T-cell (primary cell): ENCODE data around the gene LRRC4C. TPM values are rescaled to one million over a fixed set of nuclear protein-coding genes. Genes with fewer than 3 reads are reported as not detected.

Experiments used
- ATAC-seq, 4 experiments: fragments of 200-7000 bp in 3 of 4; fragments of 150-1000 bp in 1 of 4; cut with Tn5 transposase; replicated peaks in 1 of 4; 1 replicate in 3 of 4; 2 replicates in 1 of 4; pipeline ENCODE4 v1.10.0; 2021; ENCODE audit warnings: moderate library complexity in 3 of 4, mild to moderate bottlenecking in 2 of 4, moderate number of reproducible peaks in 1 of 4
- CTCF ChIA-PET, 2 donors: fragments of 300-600 bp; sonication (Branson Sonifier 250); formaldehyde crosslinking; loops; one replicate each; lab custom pipeline; 2022; ENCODE audit warnings: antibody characterized with exemption in 2 of 2; lab: Charles Lee
- POLR2A ChIA-PET, 2 donors: fragments of 300-600 bp; sonication (Branson Sonifier 250); formaldehyde crosslinking; loops; one replicate each; lab custom pipeline; 2022; ENCODE audit warnings: antibody characterized with exemption in 2 of 2; lab: Charles Lee
- DNase-seq, 35 experiments: peaks; one replicate each; pipeline versions ENCODE4 v3.0.0 to v3.0.0-alpha.2; 2013 to 2023
- H3K27ac ChIP-seq: one replicate; pipeline ENCODE4 v1.5.1; 2013; ENCODE audit warnings: low read length
- H3K27me3 ChIP-seq, 2 experiments: replicated peaks in 1 of 2; 1 replicate in 1 of 2; 2 replicates in 1 of 2; pipeline versions ENCODE4 v1.6.1 to v1.7.0; 2013; ENCODE audit warnings: low read length in 1 of 2, mixed read lengths in 1 of 2; ENCODE audit not compliant: control insufficient read depth in 2 of 2, insufficient read depth in 2 of 2; ENCODE audit errors: extremely low read depth in 1 of 2
- H3K36me3 ChIP-seq, 2 donors: 1 replicate in 1 of 2; 2 replicates in 1 of 2; pipeline versions ENCODE4 v1.6.1 to v1.7.0; 2013; ENCODE audit warnings: low read length in 1 of 2; ENCODE audit not compliant: control insufficient read depth in 2 of 2, insufficient read depth in 1 of 2; ENCODE audit errors: extremely low read depth in 1 of 2
- H3K4me1 ChIP-seq, 2 experiments: 1 replicate in 1 of 2; 2 replicates in 1 of 2; pipeline versions ENCODE4 v1.6.1 to v1.7.0; 2013; ENCODE audit warnings: low read length in 2 of 2, mixed read lengths in 1 of 2; ENCODE audit not compliant: insufficient read depth in 2 of 2, control insufficient read depth in 1 of 2; ENCODE audit errors: extremely low read depth in 1 of 2
- H3K4me3 ChIP-seq, 2 donors: 1 replicate in 1 of 2; 2 replicates in 1 of 2; pipeline versions ENCODE4 v1.5.1 to v1.7.0; 2013; ENCODE audit warnings: mild to moderate bottlenecking in 2 of 2, low read length in 1 of 2, moderate library complexity in 1 of 2; ENCODE audit not compliant: control insufficient read depth in 1 of 2; ENCODE audit errors: extremely low read depth in 1 of 2
- H3K9me3 ChIP-seq: 2 replicates; pipeline ENCODE4 v1.7.0; 2013
- H3K27ac Mint-ChIP-seq, 2 donors: one replicate each; pipeline ENCODE4 v1.8.0; 2020 to 2021; ENCODE audit warnings: mild to moderate bottlenecking in 2 of 2, mixed read lengths in 2 of 2
- H3K27me3 Mint-ChIP-seq, 2 donors: one replicate each; pipeline ENCODE4 v1.8.0; 2021 to 2022; ENCODE audit warnings: mixed read lengths in 2 of 2
- H3K36me3 Mint-ChIP-seq: one replicate; pipeline ENCODE4 v1.8.0; 2021; ENCODE audit warnings: mixed read lengths
- H3K4me1 Mint-ChIP-seq, 3 donors: one replicate each; pipeline ENCODE4 v1.8.0; 2020 to 2022; ENCODE audit warnings: mixed read lengths in 3 of 3, mild to moderate bottlenecking in 1 of 3
- H3K4me3 Mint-ChIP-seq, 3 donors: one replicate each; pipeline ENCODE4 v1.8.0; 2020 to 2022; ENCODE audit warnings: mild to moderate bottlenecking in 3 of 3, mixed read lengths in 3 of 3, moderate library complexity in 3 of 3
- H3K9me3 Mint-ChIP-seq, 3 donors: one replicate each; pipeline ENCODE4 v1.8.0; 2020 to 2022; ENCODE audit warnings: mixed read lengths in 3 of 3
- WGBS: methylation state at CpG from one replicate; pipeline ENCODE4 v1.1.5; 2013; ENCODE audit warnings: missing lambda C conversion rate; ENCODE audit not compliant: insufficient coverage; 5-methylcytosine and 5-hydroxymethylcytosine counted together
- total RNA-seq, 35 experiments: library from RNA in 6 of 35; stranded (reverse) in 6 of 35; fragments of 120-200 nt in 1 of 35; gene quantifications; one replicate each; pipeline versions ENCODE4 v1.2.1 to v1.2.4 and lab custom pipeline; 2013 to 2026

LRRC4C gene
- total RNA-seq, 5 donors from 2014 or later (not counting 1 experiment from before 2014, with no cell fraction given) = not detected

GRCh38 chr11:41394521-41395195 is 64.8 kb downstream of the LRRC4C start:
- Histone ChIP-seq H3K4me1 (no peaks in the 10 kb centered on the region), H3K36me3 (no peaks in the 10 kb centered on the region), H3K9me3 (no peaks in the 10 kb centered on the region), H3K27me3 (no peaks in the 10 kb centered on the region), H3K4me3 (no peak overlapping the region), H3K27ac (no peak overlapping the region)
- WGBS = 80% methylated on average over 3 of the region's 4 CpGs
- POLR2A ChIA-PET = no interaction called here
- Mint-ChIP-seq H3K27ac (no peak overlapping the region), H3K36me3 (no peaks in the 10 kb centered on the region), H3K9me3 (peaks cover 14 to 23% (median 18%) of the 10 kb centered on the region in 3 donors), H3K4me3 (no peak overlapping the region), H3K27me3 (no peaks in the 10 kb centered on the region), H3K4me1 (no peaks in the 10 kb centered on the region)
- DNase-seq (no peak), ATAC-seq (no peak)
- CTCF ChIA-PET = no interaction called here

GRCh38 chr11:41392596-41392995 is 66.9 kb downstream of the LRRC4C start:
- H3K4me1 Mint-ChIP-seq = no peaks in the 10 kb centered on the region
- no peak overlapping the region for H3K27ac ChIP-seq
- H3K27me3 ChIP-seq = no peaks in the 10 kb centered on the region
- H3K9me3 ChIP-seq = no peaks in the 10 kb centered on the region
- no peak overlapping the region for H3K27ac Mint-ChIP-seq
- ChIA-PET POLR2A (no interaction called here), CTCF (no interaction called here)
- H3K9me3 Mint-ChIP-seq = peaks cover 12 to 23% (median 14%) of the 10 kb centered on the region in 3 donors
- no peaks in the 10 kb centered on the region for H3K36me3 ChIP-seq
- no peaks in the 10 kb centered on the region for H3K4me1 ChIP-seq
- no peak overlapping the region for H3K4me3 Mint-ChIP-seq
- ATAC-seq (no peak), DNase-seq (no peak)
- H3K27me3 Mint-ChIP-seq = no peaks in the 10 kb centered on the region
- no peaks in the 10 kb centered on the region for H3K36me3 Mint-ChIP-seq
- no peak overlapping the region for H3K4me3 ChIP-seq

- Histone ChIP-seq H3K9me3 (no peaks in the 10 kb centered on the region), H3K4me1 (no peaks in the 10 kb centered on the region), H3K27ac (no peak overlapping the region), H3K4me3 (no peak overlapping the region), H3K27me3 (no peaks in the 10 kb centered on the region), H3K36me3 (no peaks in the 10 kb centered on the region)
- Mint-ChIP-seq H3K4me1 (no peaks in the 10 kb centered on the region), H3K27ac (no peak overlapping the region), H3K4me3 (no peak overlapping the region), H3K36me3 (no peaks in the 10 kb centered on the region), H3K9me3 (peaks cover 10 to 17% (median 12%) of the 10 kb centered on the region in 3 donors), H3K27me3 (no peaks in the 10 kb centered on the region)
- WGBS = 83% methylated on average over 1 of the region's 3 CpGs
- DNase-seq = no peak
- CTCF ChIA-PET = no interaction called here
- POLR2A ChIA-PET = no interaction called here
- ATAC-seq = no peak
These were observed 69.8 kb downstream of the LRRC4C start for GRCh38 chr11:41389623-41390130.

DNA sequence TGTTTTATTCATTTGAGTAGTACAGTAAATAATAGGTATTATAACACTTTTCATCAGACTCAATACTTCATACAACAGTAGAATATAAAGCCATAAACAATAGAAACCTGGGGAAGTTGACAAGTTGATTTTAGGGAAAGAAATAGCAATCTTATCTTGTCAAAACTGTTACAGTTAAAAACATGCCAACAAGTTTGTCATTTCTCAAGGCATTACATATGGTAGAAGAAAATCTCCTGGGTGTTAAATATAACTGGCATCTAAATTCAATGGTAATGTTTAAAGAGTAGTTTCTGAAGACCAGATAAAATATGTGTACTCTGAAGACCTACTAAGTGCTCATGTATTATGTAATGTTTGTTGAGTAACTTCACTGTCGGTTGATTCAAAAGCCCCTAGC is 75.1 kb downstream of the LRRC4C start:
- H3K27ac ChIP-seq = no peak overlapping the region
- no peaks in the 10 kb centered on the region for H3K4me1 ChIP-seq
- no peak overlapping the region for H3K4me3 ChIP-seq
- no peaks in the 10 kb centered on the region for H3K36me3 ChIP-seq
- no peaks in the 10 kb centered on the region for H3K9me3 ChIP-seq
- CTCF ChIA-PET = no interaction called here
- ATAC-seq (no peak), DNase-seq (no peak)
- Mint-ChIP-seq H3K36me3 (no peaks in the 10 kb centered on the region), H3K27ac (no peak overlapping the region), H3K4me1 (no peaks in the 10 kb centered on the region), H3K9me3 (peaks cover 5 to 26% (median 21%) of the 10 kb centered on the region in 3 donors), H3K27me3 (no peaks in the 10 kb centered on the region), H3K4me3 (no peak overlapping the region)
- WGBS = no CpG with 5 or more reads among the region's 1 CpG
- no peaks in the 10 kb centered on the region for H3K27me3 ChIP-seq
- POLR2A ChIA-PET = no interaction called here

DNA sequence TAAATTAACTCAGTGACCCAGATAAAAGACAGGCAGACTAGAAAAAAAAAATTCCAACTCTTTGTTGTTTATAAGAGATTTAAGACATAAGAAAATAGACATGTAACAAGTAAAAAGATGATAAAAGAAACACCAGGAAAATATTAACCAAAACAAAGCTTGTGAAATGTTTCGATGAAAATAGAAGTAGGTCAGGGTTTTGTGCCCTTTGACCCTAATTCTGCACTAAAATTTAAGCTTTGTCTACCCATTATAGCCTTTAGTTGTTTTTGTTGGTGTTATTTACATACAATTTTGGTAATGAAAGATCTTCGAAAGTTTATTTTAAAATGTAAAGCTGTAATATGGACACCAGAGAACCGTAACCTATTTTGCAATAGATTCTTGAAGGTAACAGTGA is 75.7 kb downstream of the LRRC4C start:
- H3K4me3 Mint-ChIP-seq = no peak overlapping the region
- Histone ChIP-seq H3K4me1 (no peaks in the 10 kb centered on the region), H3K27me3 (no peaks in the 10 kb centered on the region), H3K9me3 (no peaks in the 10 kb centered on the region), H3K36me3 (no peaks in the 10 kb centered on the region), H3K27ac (no peak overlapping the region), H3K4me3 (no peak overlapping the region)
- no peak for ATAC-seq
- no peaks in the 10 kb centered on the region for H3K36me3 Mint-ChIP-seq
- ChIA-PET POLR2A (no interaction called here), CTCF (no interaction called here)
- H3K4me1 Mint-ChIP-seq = no peaks in the 10 kb centered on the region
- H3K27me3 Mint-ChIP-seq = no peaks in the 10 kb centered on the region
- H3K9me3 Mint-ChIP-seq = peaks cover 5 to 26% (median 21%) of the 10 kb centered on the region in 3 donors
- WGBS = no CpG with 5 or more reads among the region's 3 CpGs
- H3K27ac Mint-ChIP-seq = no peak overlapping the region
- no peak for DNase-seq

DNA sequence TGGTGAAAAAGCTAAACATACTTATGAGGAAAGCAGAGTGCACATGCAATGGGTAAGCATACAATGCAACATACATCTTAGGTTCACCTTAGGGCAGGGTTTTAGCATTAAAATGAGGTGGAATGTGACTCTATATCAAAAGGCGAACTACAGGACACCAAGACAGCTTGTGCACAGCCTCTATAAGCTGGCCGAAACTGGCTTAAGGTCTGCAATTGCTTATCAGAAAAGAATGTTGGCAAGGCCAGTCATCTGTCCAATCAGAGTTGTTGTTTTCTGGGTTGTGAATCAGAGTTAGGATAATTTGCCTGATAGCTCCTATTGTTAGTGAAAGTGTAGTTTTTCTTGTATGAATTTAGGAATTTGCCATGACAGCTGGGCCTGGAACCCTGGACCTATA is 76.5 kb downstream of the LRRC4C start:
- POLR2A ChIA-PET = no interaction called here

More for the DNA sequence above, 76.5 kb downstream of the LRRC4C start:
- Histone ChIP-seq H3K27ac (no peak overlapping the region), H3K36me3 (no peaks in the 10 kb centered on the region), H3K4me3 (no peak overlapping the region), H3K9me3 (no peaks in the 10 kb centered on the region), H3K27me3 (no peaks in the 10 kb centered on the region), H3K4me1 (no peaks in the 10 kb centered on the region)
- no peaks in the 10 kb centered on the region for H3K4me1 Mint-ChIP-seq
- no peak for ATAC-seq
- WGBS = 69% methylated on average over 2 of the region's 2 CpGs
- no peak overlapping the region for H3K4me3 Mint-ChIP-seq
- DNase-seq = no peak
- peaks cover 0 to 22% (median 21%) of the 10 kb centered on the region in 3 donors for H3K9me3 Mint-ChIP-seq
- CTCF ChIA-PET = no interaction called here
- H3K27me3 Mint-ChIP-seq = no peaks in the 10 kb centered on the region
- H3K27ac Mint-ChIP-seq = no peak overlapping the region
- no peaks in the 10 kb centered on the region for H3K36me3 Mint-ChIP-seq
